ENCODE results near the gene SF1.

DNA sequence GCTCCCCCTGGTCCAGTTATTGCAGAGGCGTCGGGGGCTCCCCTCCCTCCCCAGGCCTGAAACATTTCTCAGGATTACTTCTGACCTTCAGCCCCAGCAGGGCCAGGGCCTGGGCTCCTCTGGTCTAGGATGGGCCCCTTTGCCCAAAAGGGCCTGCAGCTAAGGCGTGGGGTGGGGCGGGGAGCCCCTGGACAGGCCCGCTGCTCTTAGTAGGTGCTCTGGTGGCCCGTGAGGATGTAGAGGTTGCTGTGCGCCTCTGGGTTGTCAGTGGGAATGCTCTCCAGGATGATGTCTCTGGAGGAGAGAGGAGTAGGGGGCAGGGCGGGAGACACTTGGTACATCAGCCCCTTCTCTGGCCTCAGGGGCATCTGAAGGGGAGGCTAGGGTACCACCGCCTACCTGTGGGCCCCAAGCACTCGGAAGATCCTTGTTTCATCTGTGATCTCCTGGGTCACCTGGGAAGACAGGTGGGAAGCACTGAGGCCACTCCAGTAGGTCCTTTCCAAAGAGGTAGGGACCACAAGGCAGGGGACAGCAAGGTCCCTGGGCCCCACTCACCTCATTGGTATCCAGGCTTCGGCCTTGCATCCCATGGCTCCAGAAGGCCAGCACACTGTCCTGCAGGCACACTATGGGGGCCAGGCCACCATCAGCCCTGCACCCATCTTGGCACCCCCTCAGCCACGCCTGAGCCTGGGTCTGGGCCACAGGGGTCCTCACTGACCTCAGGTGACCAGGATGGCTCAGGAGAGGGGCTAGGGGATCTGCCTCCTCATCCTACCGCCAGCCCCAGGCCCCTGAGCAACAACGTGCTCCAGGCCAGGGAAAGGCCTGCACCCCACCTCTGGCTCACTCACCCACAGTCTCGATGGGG is 11.2 kb upstream of the SF1 start:
- TF ChIP-seq CTCF (IDR thresholded peaks at IDR 0.05), result no peak
- no peak for TF ChIP-seq POLR2AphosphoS5 (IDR thresholded peaks at IDR 0.05)

Data from upper lobe of left lung (tissue), 4 donors.